Activated CD4-positive, alpha-beta T cell treated with anti-CD3 and anti-CD28 coated beads, Interleukin-2, amount 10 ng/mL, durations not matched to agents 7 days and 5 days (primary cell): ENCODE measurements around the gene SMTN. TPM values are rescaled to one million over a fixed set of nuclear protein-coding genes. Genes with fewer than 3 reads are reported as not detected.
"Not testable (repeated sequence)": the region's sequence is repeated elsewhere in the genome, so short reads cannot be mapped to it uniquely, and the experiment has no call there.

ENCODE experiments used
- CTCF ChIA-PET: fragments of 350-600 bp; sonication (Branson Sonifier 250); formaldehyde crosslinking; loops from one replicate; lab custom pipeline; 2021; ENCODE audit warnings: antibody characterized with exemption; lab: Charles Lee
- POLR2A ChIA-PET: fragments of 350-600 bp; sonication (Branson Sonifier 250); formaldehyde crosslinking; loops from one replicate; lab custom pipeline; 2021; ENCODE audit warnings: antibody characterized with exemption; lab: Charles Lee
- DNase-seq: peaks from one replicate; pipeline ENCODE4 v3.0.0-alpha.2; 2020
- H3K27ac Mint-ChIP-seq: one replicate; pipeline ENCODE4 v1.8.0; 2021; ENCODE audit warnings: mild to moderate bottlenecking, moderate library complexity, mixed read lengths
- H3K27me3 Mint-ChIP-seq: one replicate; pipeline ENCODE4 v1.8.0; 2021; ENCODE audit warnings: mixed read lengths
- H3K36me3 Mint-ChIP-seq: one replicate; pipeline ENCODE4 v1.8.0; 2021; ENCODE audit warnings: low read depth, mixed read lengths
- H3K4me1 Mint-ChIP-seq: one replicate; pipeline ENCODE4 v1.8.0; 2021; ENCODE audit warnings: mixed read lengths
- H3K4me3 Mint-ChIP-seq: one replicate; pipeline ENCODE4 v1.8.0; 2021; ENCODE audit warnings: mild to moderate bottlenecking, moderate library complexity, mixed read lengths
- H3K9me3 Mint-ChIP-seq: one replicate; pipeline ENCODE4 v1.8.0; 2021; ENCODE audit warnings: mixed read lengths
- total RNA-seq, 2 experiments: library from RNA; stranded (reverse); gene quantifications; one replicate each; pipeline ENCODE4 v1.2.3, GENCODE V29; 2021

Gene SMTN
- total RNA-seq, 2 experiments from 2014 or later: 46.1 to 51.6 TPM

DNA sequence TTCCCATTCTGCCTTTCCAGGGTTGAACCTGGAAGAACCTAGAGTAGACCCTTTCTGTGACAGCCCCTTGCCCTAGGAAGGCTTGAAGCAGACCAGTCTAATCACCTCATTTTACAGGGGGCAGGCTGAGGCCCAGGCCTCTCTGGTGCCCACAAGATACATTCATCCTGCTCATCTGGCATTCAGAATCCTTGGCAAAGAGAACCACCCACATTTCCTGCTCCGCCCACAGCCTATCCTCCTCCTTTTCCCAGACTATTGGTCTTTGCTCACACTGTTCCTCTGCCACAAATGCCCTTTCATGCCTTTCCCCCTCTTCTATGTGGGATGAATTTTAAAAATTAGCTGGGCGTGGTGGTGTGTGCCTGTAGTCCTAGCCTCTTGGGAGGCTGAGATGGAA, 2.7 kb upstream of the SMTN start:
- H3K4me3 Mint-ChIP-seq, H3K36me3 Mint-ChIP-seq, H3K27ac Mint-ChIP-seq, H3K9me3 Mint-ChIP-seq, DNase-seq, H3K27me3 Mint-ChIP-seq, POLR2A ChIA-PET: not testable (repeated sequence)
- peaks cover 24% of the 10 kb centered on the region for H3K4me1 Mint-ChIP-seq
- CTCF ChIA-PET: interaction anchor here (1.7 kb wide), 1 partner anchor 14 kb away, joined by 5 read pairs; no protein-coding TSS in a partner anchor

DNA sequence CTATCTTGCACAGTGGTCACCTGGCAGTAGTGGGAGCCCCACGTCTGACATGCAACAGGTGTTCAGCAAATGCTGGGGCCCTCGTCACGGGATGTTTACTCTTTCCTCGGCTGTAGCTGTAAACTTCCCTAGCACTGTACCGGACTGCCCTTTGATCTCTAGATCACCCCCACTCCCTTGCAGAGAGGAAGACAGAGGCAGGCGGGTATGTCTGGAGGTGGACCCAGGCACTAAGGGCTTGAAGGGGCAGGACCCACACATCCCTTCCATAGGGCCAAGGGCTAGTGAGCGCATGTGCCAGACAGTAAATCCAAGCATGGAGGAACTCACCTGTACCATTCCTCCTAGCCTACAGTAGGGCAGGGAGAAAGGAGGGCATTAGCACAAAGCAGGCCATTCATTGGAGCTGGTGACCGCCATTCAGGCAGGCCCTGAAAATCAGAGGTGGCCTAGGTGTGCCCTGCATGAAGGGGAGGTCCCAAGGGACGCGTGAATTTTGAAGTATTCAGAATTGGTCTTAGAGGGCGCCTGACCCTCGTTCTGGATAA, 1.9 kb upstream of the SMTN start:
- H3K9me3 Mint-ChIP-seq: no peaks in the 10 kb centered on the region
- ChIA-PET POLR2A (no interaction called here), CTCF (interaction anchor here (1.7 kb wide), 1 partner anchor 15 kb away, joined by 5 read pairs; no protein-coding TSS in a partner anchor)
- no peaks in the 10 kb centered on the region for H3K27me3 Mint-ChIP-seq
- no peak overlapping the region for H3K27ac Mint-ChIP-seq
- no peak for DNase-seq
- H3K4me1 Mint-ChIP-seq: peaks cover 32% of the 10 kb centered on the region
- no peak overlapping the region for H3K4me3 Mint-ChIP-seq
- no peaks in the 10 kb centered on the region for H3K36me3 Mint-ChIP-seq

DNA sequence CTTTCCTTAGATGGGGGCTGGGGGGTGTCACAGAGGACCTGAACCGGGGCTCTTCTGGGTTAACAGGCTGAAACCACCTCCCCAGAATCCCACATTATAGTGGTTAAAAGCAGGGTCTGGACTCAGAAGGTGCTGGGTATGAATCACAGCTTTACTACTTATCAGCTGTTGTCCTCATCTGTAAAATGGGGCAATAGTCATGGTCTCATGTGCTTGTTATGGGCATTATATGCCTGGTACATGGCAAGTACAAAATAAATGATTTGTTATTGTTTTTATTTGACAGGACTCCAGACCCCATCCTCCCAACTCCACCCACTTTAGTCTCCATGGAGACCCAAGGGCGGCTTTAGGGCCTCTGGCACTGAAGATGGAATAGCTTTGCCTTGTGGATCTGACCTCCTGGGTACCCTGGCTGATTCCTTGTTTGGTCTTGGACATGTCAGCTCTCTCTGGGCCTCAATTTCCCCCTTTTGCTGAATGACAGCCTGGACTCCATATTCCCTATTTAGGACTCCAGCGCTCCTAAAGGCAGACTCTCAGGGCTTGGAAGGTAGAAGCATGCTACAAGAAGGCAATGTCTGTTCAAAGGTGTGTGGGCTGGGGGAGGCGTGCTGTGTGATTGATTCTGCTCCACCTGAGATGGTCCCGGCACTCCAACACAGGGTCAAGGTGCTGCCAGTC, 812 bp upstream of the SMTN start:
- Mint-ChIP-seq H3K9me3 (no peaks in the 10 kb centered on the region), H3K27me3 (no peaks in the 10 kb centered on the region), H3K4me3 (peak overlapping the region; percentile 86), H3K36me3 (no peaks in the 10 kb centered on the region), H3K27ac (peak overlapping the region; percentile 86), H3K4me1 (peaks cover 35% of the 10 kb centered on the region)
- DNase-seq: no peak
- POLR2A ChIA-PET: no interaction called here
- CTCF ChIA-PET: interaction anchor here (0.6 to 1.0 kb wide), 4 partner anchors 27 to 444 kb away, joined by 3 read pairs; partner anchors contain the start of gene SELENOM

DNA sequence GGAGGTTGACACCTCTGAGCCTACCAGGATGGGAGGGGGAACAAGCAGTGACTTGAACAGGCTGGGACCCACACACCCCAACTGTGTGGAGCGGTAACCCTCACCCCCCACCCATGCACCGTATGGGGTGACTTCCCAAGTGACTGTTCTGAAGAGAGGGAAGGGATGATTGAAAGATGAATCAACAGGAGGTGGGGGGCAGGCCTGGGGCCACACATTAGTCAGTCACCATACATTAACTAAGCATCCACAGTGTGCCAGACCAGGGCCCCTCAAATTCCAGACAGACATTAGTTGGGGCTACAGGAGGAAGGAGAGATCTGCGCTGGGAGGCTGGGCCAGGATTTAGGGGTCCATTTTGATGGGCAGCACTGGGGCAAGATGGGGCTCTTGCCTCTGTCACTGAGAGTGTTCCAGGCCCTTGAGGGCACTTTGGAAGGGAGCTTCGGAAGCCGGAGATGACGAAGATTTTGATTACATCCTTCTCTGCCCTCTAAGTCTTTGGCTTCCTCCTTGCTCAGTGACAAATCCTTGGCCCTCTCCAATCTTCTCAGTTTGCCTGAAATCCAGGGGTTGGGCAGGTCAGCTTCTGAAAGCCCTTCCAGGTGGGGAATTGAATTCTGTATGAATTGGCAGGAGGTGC, 966 bp downstream of the SMTN start:
- H3K27me3 Mint-ChIP-seq: no peaks in the 10 kb centered on the region
- no peaks in the 10 kb centered on the region for H3K36me3 Mint-ChIP-seq
- peak overlapping the region; percentile 76 for H3K27ac Mint-ChIP-seq
- POLR2A ChIA-PET: interaction anchor here (0.6 kb wide), 1 partner anchor 201 kb away, joined by 3 read pairs; no protein-coding TSS in a partner anchor
- H3K4me1 Mint-ChIP-seq: peaks cover 35% of the 10 kb centered on the region
- no peaks in the 10 kb centered on the region for H3K9me3 Mint-ChIP-seq
- peak overlapping the region; percentile 86 for H3K4me3 Mint-ChIP-seq
- CTCF ChIA-PET: interaction anchor here (1.3 to 1.9 kb wide), 4 partner anchors 12 to 163 kb away, joined by 3 to 6 read pairs (median 4); partner anchors contain the start of genes MORC2, SELENOM and TUG1
- no peak for DNase-seq

DNA sequence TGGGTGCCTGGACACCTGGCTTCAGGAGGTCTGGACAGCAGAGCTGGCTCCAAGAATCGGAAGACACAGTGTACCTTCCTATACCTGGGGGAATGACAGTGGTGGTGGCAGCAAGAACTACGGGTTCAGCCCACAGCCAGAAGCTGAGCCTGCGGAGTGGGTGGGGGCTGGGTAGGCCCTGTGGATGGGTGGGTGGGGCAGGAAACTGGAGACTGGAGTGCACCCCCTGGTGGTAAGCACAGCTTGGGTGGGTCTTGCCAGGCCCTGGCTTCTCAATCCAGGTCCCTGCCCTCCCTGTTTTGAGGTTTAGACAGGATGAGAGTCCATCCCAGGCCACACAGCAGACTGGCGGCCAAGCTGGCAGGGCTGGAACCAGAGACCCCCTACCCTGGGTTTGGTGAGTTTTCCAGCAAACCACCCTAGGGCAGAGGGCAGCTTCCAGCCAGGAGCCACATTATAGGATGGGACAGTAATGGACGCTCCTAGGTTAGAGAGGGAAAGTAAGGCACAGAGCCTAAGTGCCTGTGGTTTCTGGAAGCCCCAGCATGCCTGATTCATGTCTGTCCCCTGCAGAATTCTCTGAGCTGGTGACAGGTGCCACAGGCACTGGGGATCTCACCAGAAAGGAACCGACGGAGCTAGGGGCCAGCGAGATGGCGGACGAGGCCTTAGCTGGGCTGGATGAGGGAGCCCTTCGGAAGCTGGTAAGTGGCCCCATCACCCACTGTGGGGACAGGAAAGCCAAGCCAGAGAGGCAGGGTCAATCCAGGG, 1.7 kb downstream of the SMTN start:
- Mint-ChIP-seq H3K27ac (no peak overlapping the region), H3K9me3 (no peaks in the 10 kb centered on the region), H3K4me1 (peaks cover 35% of the 10 kb centered on the region), H3K36me3 (no peaks in the 10 kb centered on the region), H3K4me3 (peak overlapping the region; percentile 86), H3K27me3 (no peaks in the 10 kb centered on the region)
- DNase-seq: peak; percentile 59
- ChIA-PET CTCF (interaction anchor here (0.8 to 1.9 kb wide), 5 partner anchors 11 to 328 kb away, joined by 3 to 6 read pairs (median 3); partner anchors contain the start of genes MORC2, SELENOM and TUG1), POLR2A (interaction anchor here (0.6 kb wide), 1 partner anchor 200 kb away, joined by 3 read pairs; no protein-coding TSS in a partner anchor)

DNA sequence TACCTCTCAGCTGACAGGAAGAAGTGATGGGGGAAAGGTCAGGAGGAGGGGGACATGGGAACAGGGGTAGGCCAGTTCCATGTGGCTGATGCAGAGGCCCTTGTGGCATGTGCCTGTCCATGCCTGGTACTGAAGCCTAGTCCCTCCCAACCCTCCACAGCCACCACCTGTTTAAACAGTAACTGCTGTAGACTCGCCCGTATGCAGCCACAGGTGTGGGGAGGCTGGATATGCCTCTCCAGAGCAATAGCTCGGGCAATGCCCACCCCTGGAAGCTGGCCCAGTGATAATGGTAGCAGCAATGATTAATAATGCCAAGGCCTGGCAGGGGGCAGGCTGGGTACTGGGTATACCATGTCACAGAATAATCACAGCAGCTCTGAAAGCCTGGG, 2.3 kb downstream of the SMTN start:
- Mint-ChIP-seq H3K36me3 (no peaks in the 10 kb centered on the region), H3K27ac (no peak overlapping the region), H3K27me3 (no peaks in the 10 kb centered on the region), H3K4me3 (peak overlapping the region; percentile 86), H3K4me1 (peaks cover 35% of the 10 kb centered on the region), H3K9me3 (no peaks in the 10 kb centered on the region)
- POLR2A ChIA-PET: no interaction called here
- CTCF ChIA-PET: interaction anchor here (0.8 to 1.9 kb wide), 7 partner anchors 11 to 328 kb away, joined by 3 to 6 read pairs (median 3); partner anchors contain the start of genes MORC2, SELENOM and TUG1
- DNase-seq: no peak

DNA sequence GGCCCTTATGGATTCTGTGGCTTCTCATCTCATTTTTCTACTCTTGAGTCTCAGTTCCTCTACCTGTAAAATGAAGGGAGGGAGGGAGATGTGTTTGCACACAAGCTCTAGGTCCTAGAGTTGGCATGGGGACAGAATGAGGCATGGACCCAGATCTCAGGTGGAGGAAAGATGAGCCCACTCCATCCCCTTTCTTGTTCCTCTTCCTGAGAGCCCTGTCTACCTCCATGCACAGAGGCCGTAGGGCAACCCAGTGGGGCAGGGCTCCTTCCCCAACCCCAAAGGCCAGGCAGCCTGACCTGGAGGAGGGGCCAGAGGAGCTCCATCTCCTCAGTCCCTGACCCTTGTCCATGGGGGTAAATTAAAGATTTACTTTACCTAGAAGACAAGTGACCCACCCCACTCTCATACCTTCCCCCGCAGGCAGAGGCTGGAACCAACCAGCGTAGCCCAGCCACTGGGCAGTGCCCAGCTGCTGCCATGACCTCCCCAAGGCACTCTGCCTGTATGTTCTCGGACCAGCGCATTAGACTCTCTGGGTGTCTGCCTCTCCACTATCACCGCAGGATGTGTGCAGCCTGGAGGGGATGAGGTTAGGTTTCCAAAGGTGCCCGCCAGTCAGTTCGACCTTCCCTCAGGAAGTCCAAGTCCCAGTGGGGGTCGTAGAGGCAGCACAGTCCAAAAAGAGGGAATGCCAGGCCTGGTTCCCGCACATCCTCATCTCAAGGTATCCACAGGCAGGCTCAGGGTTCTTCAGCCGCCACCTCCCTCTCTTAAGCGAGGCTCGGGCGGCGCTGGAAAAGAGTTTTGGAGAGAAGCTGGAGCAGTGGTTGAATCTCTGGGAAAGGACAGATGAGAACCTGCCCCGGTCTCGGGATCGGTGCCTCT, 3.0 kb downstream of the SMTN start:
- DNase-seq: no peak
- Mint-ChIP-seq H3K36me3 (peaks cover 2% of the 10 kb centered on the region), H3K4me1 (peaks cover 35% of the 10 kb centered on the region), H3K27ac (peak overlapping the region; percentile 82), H3K27me3 (no peaks in the 10 kb centered on the region), H3K4me3 (peak overlapping the region; percentile 76), H3K9me3 (no peaks in the 10 kb centered on the region)
- CTCF ChIA-PET: interaction anchor here (0.8 to 2.8 kb wide), 18 partner anchors 11 to 417 kb away, joined by 3 to 32 read pairs (median 4); partner anchors contain the start of genes DUSP18, MORC2, SELENOM and TUG1
- POLR2A ChIA-PET: interaction anchor here (0.8 kb wide), 1 partner anchor 115 kb away, joined by 3 read pairs; the partner anchor contains the start of genes MORC2 and TUG1

DNA sequence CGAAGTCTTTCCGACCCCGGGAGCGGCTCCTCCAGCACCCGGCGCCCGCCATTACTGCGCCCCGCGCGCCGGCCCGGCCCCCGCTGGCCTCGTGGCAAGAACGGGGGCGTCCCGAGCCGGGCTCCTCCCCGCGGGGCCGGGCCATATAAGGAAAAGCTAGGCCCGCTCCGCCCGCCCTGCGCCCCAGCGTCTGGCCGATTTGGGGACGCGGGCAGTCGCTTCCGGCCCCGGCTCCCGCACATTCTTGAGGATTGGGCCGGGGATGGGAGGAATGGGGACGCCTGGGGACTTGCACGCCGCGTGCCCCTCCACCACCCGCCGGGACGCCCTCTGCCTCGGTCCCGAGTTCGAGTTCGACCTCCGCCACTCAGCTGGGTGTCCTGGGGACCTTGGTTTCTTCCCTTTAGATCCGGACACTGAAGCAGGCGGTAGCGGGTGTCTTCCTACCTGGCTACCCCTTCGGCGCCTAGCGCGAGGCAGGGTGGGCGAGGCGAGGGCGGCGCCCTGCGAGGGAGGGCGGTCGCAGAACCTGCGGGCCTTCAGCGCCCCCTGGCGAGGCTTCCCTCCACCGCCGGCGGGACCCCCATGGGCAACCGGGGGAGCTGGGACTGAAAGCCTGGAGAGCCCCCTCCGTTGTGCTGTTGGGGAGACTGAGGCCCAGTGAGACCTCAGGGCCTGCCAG, 3.8 kb downstream of the SMTN start:
- H3K27ac Mint-ChIP-seq: peak overlapping the region; percentile 86
- peak; percentile 89 for DNase-seq
- H3K9me3 Mint-ChIP-seq: no peaks in the 10 kb centered on the region
- H3K36me3 Mint-ChIP-seq: peaks cover 2% of the 10 kb centered on the region
- CTCF ChIA-PET: interaction anchor here (0.9 to 2.8 kb wide), 21 partner anchors 10 to 447 kb away, joined by 3 to 32 read pairs (median 4); partner anchors contain the start of genes DUSP18, LIMK2, MORC2 and SELENOM
- H3K4me3 Mint-ChIP-seq: peak overlapping the region; percentile 76
- no peaks in the 10 kb centered on the region for H3K27me3 Mint-ChIP-seq
- POLR2A ChIA-PET: interaction anchor here (0.8 kb wide), 1 partner anchor 116 kb away, joined by 3 read pairs; the partner anchor contains the start of genes MORC2 and TUG1
- H3K4me1 Mint-ChIP-seq: peaks cover 35% of the 10 kb centered on the region

DNA sequence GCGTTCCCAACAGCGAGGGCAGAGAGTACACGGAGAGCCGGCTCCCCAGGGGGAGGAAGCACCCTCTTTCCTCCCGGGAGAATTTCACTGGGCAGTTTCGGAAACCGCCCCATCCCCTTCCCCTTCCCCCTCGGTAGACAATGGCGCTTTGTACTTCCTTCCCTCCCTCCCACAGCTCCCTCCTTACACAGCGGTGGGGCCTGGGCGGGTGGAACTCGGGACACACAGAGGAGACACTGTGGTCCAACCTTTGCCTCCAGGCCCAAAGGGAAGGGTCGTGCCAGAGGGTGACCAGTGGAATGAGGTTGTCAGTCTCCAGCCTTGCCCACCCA, 4.3 kb downstream of the SMTN start:
- H3K36me3 Mint-ChIP-seq: peaks cover 2% of the 10 kb centered on the region
- no peak for DNase-seq
- H3K9me3 Mint-ChIP-seq: no peaks in the 10 kb centered on the region
- ChIA-PET POLR2A (no interaction called here), CTCF (interaction anchor here (0.9 to 2.8 kb wide), 16 partner anchors 10 to 447 kb away, joined by 3 to 32 read pairs (median 4); partner anchors contain the start of genes LIMK2, MORC2, SELENOM and TUG1)
- H3K4me3 Mint-ChIP-seq: peak overlapping the region; percentile 76
- H3K27ac Mint-ChIP-seq: peak overlapping the region; percentile 86
- H3K27me3 Mint-ChIP-seq: no peaks in the 10 kb centered on the region
- H3K4me1 Mint-ChIP-seq: peaks cover 34% of the 10 kb centered on the region

DNA sequence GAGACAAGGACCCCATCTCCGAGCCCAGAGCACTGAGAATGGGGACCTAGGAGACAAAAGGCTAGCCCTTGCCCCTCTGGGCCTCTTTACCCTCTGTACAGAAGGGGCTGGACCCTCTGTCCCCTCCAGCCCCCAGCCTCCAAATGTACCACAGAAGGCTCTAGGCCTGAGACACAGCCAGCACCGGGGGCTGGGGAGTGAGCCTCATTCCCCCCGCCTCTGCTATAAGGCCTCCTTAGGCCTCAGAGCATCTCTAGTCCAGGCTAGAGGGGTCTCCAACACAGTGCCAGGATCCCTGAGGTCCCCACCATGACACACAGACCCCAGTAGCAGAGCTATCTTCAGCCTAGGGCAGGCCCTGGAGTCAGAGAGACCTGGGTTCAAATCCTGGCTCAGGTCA, 4.8 kb downstream of the SMTN start:
- POLR2A ChIA-PET: no interaction called here
- Mint-ChIP-seq H3K4me1 (peaks cover 31% of the 10 kb centered on the region), H3K27me3 (no peaks in the 10 kb centered on the region), H3K27ac (peak overlapping the region; percentile 41), H3K9me3 (no peaks in the 10 kb centered on the region), H3K36me3 (peaks cover 2% of the 10 kb centered on the region), H3K4me3 (peak overlapping the region; percentile 76)
- CTCF ChIA-PET: interaction anchor here (0.9 to 2.8 kb wide), 7 partner anchors 9 to 204 kb away, joined by 3 to 32 read pairs (median 8); partner anchors contain the start of genes LIMK2, MORC2, SELENOM and TUG1
- DNase-seq: no peak
